T-cell (primary cell): ENCODE measurements around the gene ADGRG6. TPM values are rescaled to one million over a fixed set of nuclear protein-coding genes. Genes with fewer than 3 reads are reported as not detected.

ENCODE experiments used
- ATAC-seq, 4 experiments: fragments of 200-7000 bp in 3 of 4; fragments of 150-1000 bp in 1 of 4; cut with Tn5 transposase; replicated peaks in 1 of 4; 1 replicate in 3 of 4; 2 replicates in 1 of 4; pipeline ENCODE4 v1.10.0; 2021; ENCODE audit warnings: moderate library complexity in 3 of 4, mild to moderate bottlenecking in 2 of 4, moderate number of reproducible peaks in 1 of 4
- CTCF ChIA-PET, 2 donors: fragments of 300-600 bp; sonication (Branson Sonifier 250); formaldehyde crosslinking; loops; one replicate each; lab custom pipeline; 2022; ENCODE audit warnings: antibody characterized with exemption in 2 of 2; lab: Charles Lee
- POLR2A ChIA-PET, 2 donors: fragments of 300-600 bp; sonication (Branson Sonifier 250); formaldehyde crosslinking; loops; one replicate each; lab custom pipeline; 2022; ENCODE audit warnings: antibody characterized with exemption in 2 of 2; lab: Charles Lee
- DNase-seq, 35 experiments: peaks; one replicate each; pipeline versions ENCODE4 v3.0.0 to v3.0.0-alpha.2; 2013 to 2023
- H3K27ac ChIP-seq: one replicate; pipeline ENCODE4 v1.5.1; 2013; ENCODE audit warnings: low read length
- H3K27me3 ChIP-seq, 2 experiments: replicated peaks in 1 of 2; 1 replicate in 1 of 2; 2 replicates in 1 of 2; pipeline versions ENCODE4 v1.6.1 to v1.7.0; 2013; ENCODE audit warnings: low read length in 1 of 2, mixed read lengths in 1 of 2; ENCODE audit not compliant: control insufficient read depth in 2 of 2, insufficient read depth in 2 of 2; ENCODE audit errors: extremely low read depth in 1 of 2
- H3K36me3 ChIP-seq, 2 donors: 1 replicate in 1 of 2; 2 replicates in 1 of 2; pipeline versions ENCODE4 v1.6.1 to v1.7.0; 2013; ENCODE audit warnings: low read length in 1 of 2; ENCODE audit not compliant: control insufficient read depth in 2 of 2, insufficient read depth in 1 of 2; ENCODE audit errors: extremely low read depth in 1 of 2
- H3K4me1 ChIP-seq, 2 experiments: 1 replicate in 1 of 2; 2 replicates in 1 of 2; pipeline versions ENCODE4 v1.6.1 to v1.7.0; 2013; ENCODE audit warnings: low read length in 2 of 2, mixed read lengths in 1 of 2; ENCODE audit not compliant: insufficient read depth in 2 of 2, control insufficient read depth in 1 of 2; ENCODE audit errors: extremely low read depth in 1 of 2
- H3K4me3 ChIP-seq, 2 donors: 1 replicate in 1 of 2; 2 replicates in 1 of 2; pipeline versions ENCODE4 v1.5.1 to v1.7.0; 2013; ENCODE audit warnings: mild to moderate bottlenecking in 2 of 2, low read length in 1 of 2, moderate library complexity in 1 of 2; ENCODE audit not compliant: control insufficient read depth in 1 of 2; ENCODE audit errors: extremely low read depth in 1 of 2
- H3K9me3 ChIP-seq: 2 replicates; pipeline ENCODE4 v1.7.0; 2013
- H3K27ac Mint-ChIP-seq, 2 donors: one replicate each; pipeline ENCODE4 v1.8.0; 2020 to 2021; ENCODE audit warnings: mild to moderate bottlenecking in 2 of 2, mixed read lengths in 2 of 2
- H3K27me3 Mint-ChIP-seq, 2 donors: one replicate each; pipeline ENCODE4 v1.8.0; 2021 to 2022; ENCODE audit warnings: mixed read lengths in 2 of 2
- H3K36me3 Mint-ChIP-seq: one replicate; pipeline ENCODE4 v1.8.0; 2021; ENCODE audit warnings: mixed read lengths
- H3K4me1 Mint-ChIP-seq, 3 donors: one replicate each; pipeline ENCODE4 v1.8.0; 2020 to 2022; ENCODE audit warnings: mixed read lengths in 3 of 3, mild to moderate bottlenecking in 1 of 3
- H3K4me3 Mint-ChIP-seq, 3 donors: one replicate each; pipeline ENCODE4 v1.8.0; 2020 to 2022; ENCODE audit warnings: mild to moderate bottlenecking in 3 of 3, mixed read lengths in 3 of 3, moderate library complexity in 3 of 3
- H3K9me3 Mint-ChIP-seq, 3 donors: one replicate each; pipeline ENCODE4 v1.8.0; 2020 to 2022; ENCODE audit warnings: mixed read lengths in 3 of 3
- WGBS: methylation state at CpG from one replicate; pipeline ENCODE4 v1.1.5; 2013; ENCODE audit warnings: missing lambda C conversion rate; ENCODE audit not compliant: insufficient coverage; 5-methylcytosine and 5-hydroxymethylcytosine counted together
- total RNA-seq, 35 experiments: library from RNA in 6 of 35; stranded (reverse) in 6 of 35; fragments of 120-200 nt in 1 of 35; gene quantifications; one replicate each; pipeline versions ENCODE4 v1.2.1 to v1.2.4 and lab custom pipeline; 2013 to 2026

The ADGRG6 gene
- total RNA-seq, 5 donors from 2014 or later (not counting 1 experiment from before 2014, with no cell fraction given): 0.51 to 0.89 (median 0.61) TPM

- Histone ChIP-seq H3K9me3 (no peaks in the 10 kb centered on the region), H3K4me3 (no peak overlapping the region), H3K27me3 (no peaks in the 10 kb centered on the region), H3K27ac (no peak overlapping the region), H3K4me1 (no peaks in the 10 kb centered on the region), H3K36me3 (no peaks in the 10 kb centered on the region)
- no CpG with 5 or more reads among the region's 4 CpGs for WGBS
- H3K27ac Mint-ChIP-seq: no peak overlapping the region
- ChIA-PET CTCF (no interaction called here), POLR2A (no interaction called here)
- ATAC-seq (no peak), DNase-seq (no peak)
- H3K4me1 Mint-ChIP-seq: no peaks in the 10 kb centered on the region
- no peaks in the 10 kb centered on the region for H3K36me3 Mint-ChIP-seq
- H3K27me3 Mint-ChIP-seq: no peaks in the 10 kb centered on the region
- no peak overlapping the region for H3K4me3 Mint-ChIP-seq
- peaks cover 0 to 2% (median 0%) of the 10 kb centered on the region in 3 donors for H3K9me3 Mint-ChIP-seq
Measured at GRCh38 chr6:142433419-142433818, 131.6 kb downstream of the ADGRG6 start.

GRCh38 chr6:142438898-142439297 is 137.1 kb downstream of the ADGRG6 start:
- Mint-ChIP-seq H3K4me1 (no peaks in the 10 kb centered on the region), H3K36me3 (no peaks in the 10 kb centered on the region), H3K9me3 (no peaks in the 10 kb centered on the region), H3K27me3 (peaks cover 0 to 3% of the 10 kb centered on the region in 2 donors), H3K4me3 (no peak overlapping the region), H3K27ac (no peak overlapping the region)
- ATAC-seq (no peak), DNase-seq (no peak)
- Histone ChIP-seq H3K27me3 (no peaks in the 10 kb centered on the region), H3K9me3 (no peaks in the 10 kb centered on the region), H3K4me3 (no peak overlapping the region), H3K27ac (no peak overlapping the region), H3K36me3 (no peaks in the 10 kb centered on the region), H3K4me1 (no peaks in the 10 kb centered on the region)
- no CpG with 5 or more reads among the region's 1 CpG for WGBS
- ChIA-PET POLR2A (no interaction called here), CTCF (interaction anchor here in 1 of 2 donors (0.6 kb wide), 1 partner anchor 412 kb away, joined by 3 read pairs; no protein-coding TSS in a partner anchor)

- H3K27ac ChIP-seq: no peak overlapping the region
- H3K36me3 ChIP-seq: no peaks in the 10 kb centered on the region
- H3K27ac Mint-ChIP-seq: no peak overlapping the region
- no peaks in the 10 kb centered on the region for H3K27me3 ChIP-seq
- POLR2A ChIA-PET: interaction anchor here in 1 of 2 donors (0.6 kb wide), 1 partner anchor 214 kb away, joined by 3 read pairs; no protein-coding TSS in a partner anchor
- H3K4me3 Mint-ChIP-seq: no peak overlapping the region
- ATAC-seq (no peak), DNase-seq (no peak)
- H3K4me1 Mint-ChIP-seq: no peaks in the 10 kb centered on the region
- H3K9me3 Mint-ChIP-seq: no peaks in the 10 kb centered on the region
- CTCF ChIA-PET: interaction anchor here in 1 of 2 donors (1.6 kb wide), 1 partner anchor 34 kb away, joined by 3 read pairs; no protein-coding TSS in a partner anchor
- H3K27me3 Mint-ChIP-seq: peaks cover 0 to 3% of the 10 kb centered on the region in 2 donors
- H3K36me3 Mint-ChIP-seq: no peaks in the 10 kb centered on the region
- H3K4me1 ChIP-seq: no peaks in the 10 kb centered on the region
- no peaks in the 10 kb centered on the region for H3K9me3 ChIP-seq
- no peak overlapping the region for H3K4me3 ChIP-seq
- WGBS: 73% methylated on average over 2 of the region's 4 CpGs
Measured at GRCh38 chr6:142440600-142441293, 138.9 kb downstream of the ADGRG6 start.

- H3K36me3 ChIP-seq: no peaks in the 10 kb centered on the region
- H3K9me3 ChIP-seq: no peaks in the 10 kb centered on the region
- Mint-ChIP-seq H3K27ac (no peak overlapping the region), H3K4me3 (no peak overlapping the region), H3K27me3 (peaks cover 0 to 3% of the 10 kb centered on the region in 2 donors), H3K4me1 (no peaks in the 10 kb centered on the region), H3K9me3 (no peaks in the 10 kb centered on the region), H3K36me3 (no peaks in the 10 kb centered on the region)
- DNase-seq (no peak), ATAC-seq (no peak)
- H3K27ac ChIP-seq: no peak overlapping the region
- no peaks in the 10 kb centered on the region for H3K27me3 ChIP-seq
- H3K4me1 ChIP-seq: no peaks in the 10 kb centered on the region
- H3K4me3 ChIP-seq: no peak overlapping the region
- ChIA-PET CTCF (no interaction called here), POLR2A (interaction anchor here in 1 of 2 donors (0.6 kb wide), 1 partner anchor 215 kb away, joined by 3 read pairs; no protein-coding TSS in a partner anchor)
- no CpG with 5 or more reads among the region's 3 CpGs for WGBS
Measured at GRCh38 chr6:142441716-142442115, 139.9 kb downstream of the ADGRG6 start.

GRCh38 chr6:142443102-142443501 is 141.3 kb downstream of the ADGRG6 start:
- H3K36me3 Mint-ChIP-seq: no peaks in the 10 kb centered on the region
- no peaks in the 10 kb centered on the region for H3K4me1 Mint-ChIP-seq
- no peak overlapping the region for H3K27ac Mint-ChIP-seq
- H3K4me1 ChIP-seq: no peaks in the 10 kb centered on the region
- ChIA-PET CTCF (interaction anchor here (0.6 to 1.3 kb wide), 3 partner anchors 8 to 299 kb away, joined by 3 read pairs; no protein-coding TSS in a partner anchor), POLR2A (no interaction called here)
- H3K9me3 Mint-ChIP-seq: no peaks in the 10 kb centered on the region
- no peaks in the 10 kb centered on the region for H3K9me3 ChIP-seq
- H3K27ac ChIP-seq: no peak overlapping the region
- H3K4me3 Mint-ChIP-seq: no peak overlapping the region
- H3K27me3 ChIP-seq: peaks cover 0 to 2% of the 10 kb centered on the region in 2 experiments
- ATAC-seq (no peak), DNase-seq (no peak)
- peaks cover 3% of the 10 kb centered on the region in 2 donors for H3K27me3 Mint-ChIP-seq
- H3K4me3 ChIP-seq: no peak overlapping the region
- WGBS: 85% methylated on average over 2 of the region's 2 CpGs
- no peaks in the 10 kb centered on the region for H3K36me3 ChIP-seq

- H3K4me3 ChIP-seq: no peak overlapping the region
- 100% methylated on average over 1 of the region's 1 CpG for WGBS
- H3K4me3 Mint-ChIP-seq: no peak overlapping the region
- CTCF ChIA-PET: interaction anchor here (0.6 to 1.3 kb wide), 3 partner anchors 9 to 31 kb away, joined by 3 read pairs; no protein-coding TSS in a partner anchor
- no peaks in the 10 kb centered on the region for H3K9me3 ChIP-seq
- no peaks in the 10 kb centered on the region for H3K9me3 Mint-ChIP-seq
- no peaks in the 10 kb centered on the region for H3K4me1 ChIP-seq
- H3K27ac Mint-ChIP-seq: no peak overlapping the region
- peaks cover 0 to 2% of the 10 kb centered on the region in 2 experiments for H3K27me3 ChIP-seq
- H3K4me1 Mint-ChIP-seq: no peaks in the 10 kb centered on the region
- H3K27ac ChIP-seq: no peak overlapping the region
- H3K27me3 Mint-ChIP-seq: peaks cover 3% of the 10 kb centered on the region in 2 donors
- POLR2A ChIA-PET: no interaction called here
- DNase-seq (no peak), ATAC-seq (no peak)
- H3K36me3 Mint-ChIP-seq: no peaks in the 10 kb centered on the region
- no peaks in the 10 kb centered on the region for H3K36me3 ChIP-seq
Measured at GRCh38 chr6:142443532-142443931, 141.7 kb downstream of the ADGRG6 start.
